Thyroid gland (tissue), 4 donors: ENCODE measurements around the gene ADGRF3.

Experiments
- CTCF ChIP-seq, 6 experiments: fragments of 200-600 bp in 3 of 6; fragments of 450-650 bp in 3 of 6; sonication (generic) in 3 of 6; IDR thresholded peaks; one replicate each; pipeline ENCODE4 v1.5.1; 2016 to 2019; ENCODE audit warnings: antibody characterized with exemption in 6 of 6, mild to moderate bottlenecking in 2 of 6, inconsistent platforms in 1 of 6, moderate library complexity in 1 of 6
- POLR2A ChIP-seq, 2 donors: fragments of 450-650 bp; IDR thresholded peaks; one replicate each; pipeline ENCODE4 v1.6.1; 2017; ENCODE audit warnings: antibody characterized with exemption in 2 of 2, mild to moderate bottlenecking in 2 of 2, moderate library complexity in 1 of 2

- TF ChIP-seq CTCF (IDR thresholded peaks at IDR 0.05) (no peak), POLR2A (IDR thresholded peaks at IDR 0.05) (no peak)
These were observed 46.2 kb downstream of the ADGRF3 start for GRCh38 chr2:26300234-26300925.
